ENCODE data around the gene MAPK8IP1.
A peak's percentile ranks its signal among the peaks of the same experiment; 100 is the strongest.
"Not testable (repeated sequence)": the region's sequence is repeated elsewhere in the genome, so short reads cannot be mapped to it uniquely, and the experiment has no call there.

MAPK8IP1 gene

GRCh38 chr11:45885274-45885920 lies at the start of gene MAPK8IP1:
Gene MAPK8IP1, plus strand, starts transcription at chr11:45885651. Its CDS starts 170 bp downstream, at chr11:45885821.
- Histone ChIP-seq H3K27me3 (ENCODE audit: control insufficient read depth, insufficient read depth, low read length) (peaks cover 26% of the 10 kb centered on the region), H3K9me3 (ENCODE audit: control insufficient read depth, insufficient read depth, low read depth, low read length) (no peaks in the 10 kb centered on the region), H3K4me3 (ENCODE audit: low read depth, low read length) (peak within 1 kb of the TSS; percentile 80), H3K4me1 (ENCODE audit: control insufficient read depth, insufficient read depth, low read length) (peaks cover 4% of the 10 kb centered on the region; the same call in 1 of the 2 replicates), H3K9ac (ENCODE audit: low read length) (peak within 1 kb of the TSS; percentile 50), H3K36me3 (ENCODE audit: control insufficient read depth, insufficient read depth, low read length) (peaks cover 8% of the 10 kb centered on the region), H3K27ac (ENCODE audit: low read depth, low read length) (no peak within 1 kb of the TSS)

- Histone ChIP-seq H3K27ac (ENCODE audit: low read depth, low read length) (no peak overlapping the region), H3K27me3 (ENCODE audit: control insufficient read depth, insufficient read depth, low read length) (no peaks in the 10 kb centered on the region), H3K36me3 (ENCODE audit: control insufficient read depth, insufficient read depth, low read length) (no peaks in the 10 kb centered on the region), H3K9me3 (ENCODE audit: control insufficient read depth, insufficient read depth, low read depth, low read length) (0 out of 2 replicates have a peak, but pooled peaks cover 5% of the 10 kb centered on the region), H3K4me1 (ENCODE audit: control insufficient read depth, insufficient read depth, low read length) (no peaks in the 10 kb centered on the region), H3K9ac (ENCODE audit: low read length) (no peak overlapping the region), H3K4me3 (ENCODE audit: low read depth, low read length) (no peak overlapping the region)
Observed at GRCh38 chr11:45839204-45839603, 46.2 kb upstream of the MAPK8IP1 start.

DNA sequence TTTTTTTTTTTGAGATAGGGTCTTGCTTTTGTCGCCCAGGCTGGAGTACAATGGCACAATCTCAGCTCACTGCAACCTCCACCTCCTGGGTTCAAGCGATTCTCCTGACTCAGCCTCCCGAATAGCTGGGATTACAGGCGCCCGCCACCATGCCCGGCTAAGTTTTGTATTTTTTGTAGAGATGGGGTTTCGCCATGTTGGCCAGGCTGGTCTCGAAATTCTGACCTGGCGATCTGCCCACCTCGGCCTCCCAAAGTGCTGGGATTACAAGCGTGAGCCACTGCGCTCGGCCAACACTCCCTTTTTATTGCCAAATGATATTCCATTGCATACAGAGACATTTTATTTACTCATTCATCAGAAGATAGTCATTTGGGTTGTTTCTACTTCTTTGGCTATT lies 45.2 kb upstream of the MAPK8IP1 start:
- H3K4me3 ChIP-seq (ENCODE audit: low read depth, low read length); H3K27me3 ChIP-seq (ENCODE audit: control insufficient read depth, insufficient read depth, low read length); H3K27ac ChIP-seq (ENCODE audit: low read depth, low read length); H3K9me3 ChIP-seq (ENCODE audit: control insufficient read depth, insufficient read depth, low read depth, low read length); H3K9ac ChIP-seq (ENCODE audit: low read length); H3K4me1 ChIP-seq (ENCODE audit: control insufficient read depth, insufficient read depth, low read length); H3K36me3 ChIP-seq (ENCODE audit: control insufficient read depth, insufficient read depth, low read length): not testable (repeated sequence)

DNA sequence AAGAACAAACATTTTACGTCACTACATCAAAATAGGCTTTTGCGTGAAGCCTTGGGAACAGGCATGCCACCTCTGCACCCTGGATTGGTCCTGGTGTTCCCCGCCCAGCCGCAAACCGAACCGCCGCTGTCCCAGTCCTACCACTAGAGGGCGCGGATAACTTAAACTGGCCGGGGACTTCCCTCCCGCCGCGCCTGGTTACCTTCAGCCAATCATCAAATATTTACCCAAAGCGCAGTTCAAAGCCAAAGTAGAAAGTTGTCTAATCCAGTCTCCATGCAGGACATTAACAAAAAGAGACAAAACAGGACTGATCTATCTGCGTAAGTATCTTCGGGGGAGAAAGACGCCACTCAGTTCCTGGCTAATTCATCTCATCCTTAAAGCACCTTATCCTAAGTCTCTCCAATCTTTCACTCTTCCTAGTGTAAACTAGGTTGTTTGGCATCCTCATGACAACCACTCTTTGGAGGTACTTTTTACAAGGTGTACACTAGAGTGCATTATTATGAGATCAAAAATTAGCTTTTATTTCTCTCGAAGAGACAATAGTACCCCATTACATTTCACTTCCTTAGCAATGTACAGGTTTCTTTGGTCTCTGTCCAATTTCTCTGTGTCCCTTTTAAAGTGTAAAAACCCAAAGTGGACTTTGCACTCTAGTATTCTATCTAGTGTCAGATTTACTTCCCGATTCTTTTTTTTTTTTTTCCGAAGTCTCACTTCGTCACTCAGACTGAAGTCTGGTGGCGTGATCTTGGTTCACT lies 42.1 kb upstream of the MAPK8IP1 start:
- peaks cover 3% of the 10 kb centered on the region for H3K4me1 ChIP-seq (ENCODE audit: control insufficient read depth, insufficient read depth, low read length)
- no peak overlapping the region for H3K27ac ChIP-seq (ENCODE audit: low read depth, low read length)
- H3K9me3 ChIP-seq (ENCODE audit: control insufficient read depth, insufficient read depth, low read depth, low read length): 0 out of 2 replicates have a peak, but pooled peaks cover 5% of the 10 kb centered on the region
- no peak overlapping the region for H3K9ac ChIP-seq (ENCODE audit: low read length)
- peaks cover 24% of the 10 kb centered on the region for H3K27me3 ChIP-seq (ENCODE audit: control insufficient read depth, insufficient read depth, low read length)
- H3K4me3 ChIP-seq (ENCODE audit: low read depth, low read length): peak overlapping the region; percentile 19; the same call in 1 of the 2 replicates
- H3K36me3 ChIP-seq (ENCODE audit: control insufficient read depth, insufficient read depth, low read length): no peaks in the 10 kb centered on the region

- Histone ChIP-seq H3K4me3 (ENCODE audit: low read depth, low read length) (no peak overlapping the region), H3K4me1 (ENCODE audit: control insufficient read depth, insufficient read depth, low read length) (peaks cover 7% of the 10 kb centered on the region), H3K9me3 (ENCODE audit: control insufficient read depth, insufficient read depth, low read depth, low read length) (0 out of 2 replicates have a peak, but pooled peaks cover 5% of the 10 kb centered on the region), H3K9ac (ENCODE audit: low read length) (no peak overlapping the region), H3K36me3 (ENCODE audit: control insufficient read depth, insufficient read depth, low read length) (no peaks in the 10 kb centered on the region), H3K27ac (ENCODE audit: low read depth, low read length) (no peak overlapping the region), H3K27me3 (ENCODE audit: control insufficient read depth, insufficient read depth, low read length) (peaks cover 27% of the 10 kb centered on the region)
Observed at GRCh38 chr11:45844822-45845578, 40.5 kb upstream of the MAPK8IP1 start.

DNA sequence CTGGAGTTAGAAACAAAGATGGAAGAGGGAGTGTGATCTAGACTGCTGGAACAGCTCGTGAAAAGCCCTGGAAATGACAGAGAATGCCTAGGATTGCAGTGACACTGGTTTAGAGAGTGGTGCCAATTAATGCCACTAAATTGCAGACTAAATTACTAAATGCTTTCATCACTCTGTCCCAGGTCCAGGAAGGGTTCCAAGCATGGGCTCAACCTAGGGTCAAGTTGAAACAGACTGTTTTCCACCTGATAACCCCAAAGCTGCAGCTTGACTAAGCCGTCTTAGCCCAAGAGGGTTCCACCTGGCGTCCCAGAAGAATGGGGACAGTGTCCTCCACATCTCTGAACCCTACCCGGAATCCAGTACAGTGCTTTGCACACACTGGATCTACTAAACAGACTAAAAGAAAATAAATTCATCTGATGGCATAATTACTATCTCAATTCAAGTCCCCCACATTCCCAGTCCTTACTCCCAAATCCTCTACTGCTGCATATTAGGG lies 39.2 kb upstream of the MAPK8IP1 start:
- H3K9me3 ChIP-seq (ENCODE audit: control insufficient read depth, insufficient read depth, low read depth, low read length): 0 out of 2 replicates have a peak, but pooled peaks cover 5% of the 10 kb centered on the region
- no peaks in the 10 kb centered on the region for H3K36me3 ChIP-seq (ENCODE audit: control insufficient read depth, insufficient read depth, low read length)
- peaks cover 27% of the 10 kb centered on the region for H3K27me3 ChIP-seq (ENCODE audit: control insufficient read depth, insufficient read depth, low read length)
- H3K4me1 ChIP-seq (ENCODE audit: control insufficient read depth, insufficient read depth, low read length): peaks cover 7% of the 10 kb centered on the region
- no peak overlapping the region for H3K9ac ChIP-seq (ENCODE audit: low read length)
- no peak overlapping the region for H3K27ac ChIP-seq (ENCODE audit: low read depth, low read length)
- H3K4me3 ChIP-seq (ENCODE audit: low read depth, low read length): no peak overlapping the region

- H3K27me3 ChIP-seq (ENCODE audit: control insufficient read depth, insufficient read depth, low read length): peaks cover 27% of the 10 kb centered on the region
- H3K27ac ChIP-seq (ENCODE audit: low read depth, low read length): no peak within 1 kb of the TSS
- H3K9ac ChIP-seq (ENCODE audit: low read length): peak within 1 kb of the TSS; percentile 81
- peak within 1 kb of the TSS; percentile 93 for H3K4me3 ChIP-seq (ENCODE audit: low read depth, low read length)
- H3K36me3 ChIP-seq (ENCODE audit: control insufficient read depth, insufficient read depth, low read length): no peaks in the 10 kb centered on the region
- H3K4me1 ChIP-seq (ENCODE audit: control insufficient read depth, insufficient read depth, low read length): peaks cover 12% of the 10 kb centered on the region
- H3K9me3 ChIP-seq (ENCODE audit: control insufficient read depth, insufficient read depth, low read depth, low read length): 0 out of 2 replicates have a peak, but pooled peaks cover under 1% of the 10 kb centered on the region
Observed at GRCh38 chr11:45846974-45847910, 38.2 kb upstream of the MAPK8IP1 start, which contains the start of gene CRY2. Gene CRY2, plus strand, starts transcription at chr11:45847475. Its CDS starts 16 bp downstream, at chr11:45847491.

DNA sequence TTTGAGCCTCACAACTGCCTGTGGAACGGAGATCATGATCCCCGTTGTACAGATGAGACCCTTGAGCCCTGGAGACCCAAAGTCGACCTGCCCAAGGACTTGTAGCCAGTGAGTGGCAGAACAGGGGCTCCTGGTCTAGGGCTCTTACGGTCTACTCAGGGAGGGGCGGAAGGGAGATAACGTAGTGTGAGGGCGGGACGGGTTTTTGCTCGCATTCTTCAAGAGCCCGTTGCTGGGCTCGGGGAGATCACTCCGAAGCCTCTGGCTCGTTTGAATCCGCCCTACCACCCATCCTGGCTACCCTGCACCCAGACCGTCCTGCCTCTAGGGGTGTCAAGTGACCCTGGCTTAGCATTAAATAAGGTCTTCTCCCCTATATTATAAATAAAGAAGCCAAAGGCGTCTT lies 37.5 kb upstream of the MAPK8IP1 start:
- Histone ChIP-seq H3K36me3 (ENCODE audit: control insufficient read depth, insufficient read depth, low read length) (no peaks in the 10 kb centered on the region), H3K4me3 (ENCODE audit: low read depth, low read length) (peak overlapping the region; percentile 93), H3K27me3 (ENCODE audit: control insufficient read depth, insufficient read depth, low read length) (peaks cover 27% of the 10 kb centered on the region), H3K4me1 (ENCODE audit: control insufficient read depth, insufficient read depth, low read length) (peaks cover 19% of the 10 kb centered on the region), H3K9ac (ENCODE audit: low read length) (peak overlapping the region; percentile 81), H3K9me3 (ENCODE audit: control insufficient read depth, insufficient read depth, low read depth, low read length) (no peaks in the 10 kb centered on the region), H3K27ac (ENCODE audit: low read depth, low read length) (no peak overlapping the region)

DNA sequence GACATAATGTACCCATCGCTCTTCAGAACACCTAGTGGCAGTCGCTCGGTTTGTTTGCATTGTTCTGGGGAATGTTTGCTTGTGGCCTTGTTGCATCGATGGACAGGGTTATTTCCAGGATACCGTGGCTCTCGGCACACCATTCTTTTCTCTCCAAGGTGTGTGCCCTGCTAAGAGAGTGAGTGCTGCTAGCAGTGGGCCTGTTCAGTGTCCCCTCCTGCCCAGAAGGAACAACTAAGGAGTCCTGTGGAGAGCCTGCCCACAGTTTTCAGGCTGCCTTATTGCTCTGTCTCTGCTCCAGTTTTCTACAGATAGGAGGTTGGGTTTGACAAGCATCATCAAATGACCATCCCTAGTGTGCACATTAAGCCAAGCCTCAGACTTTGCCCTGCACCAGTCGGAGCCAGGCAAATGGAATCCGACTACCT lies 36.8 kb upstream of the MAPK8IP1 start:
- Histone ChIP-seq H3K27ac (ENCODE audit: low read depth, low read length) (no peak overlapping the region), H3K4me1 (ENCODE audit: control insufficient read depth, insufficient read depth, low read length) (peaks cover 27% of the 10 kb centered on the region), H3K27me3 (ENCODE audit: control insufficient read depth, insufficient read depth, low read length) (peaks cover 27% of the 10 kb centered on the region), H3K4me3 (ENCODE audit: low read depth, low read length) (peak overlapping the region; percentile 93; the same call in 1 of the 2 replicates), H3K9me3 (ENCODE audit: control insufficient read depth, insufficient read depth, low read depth, low read length) (no peaks in the 10 kb centered on the region), H3K9ac (ENCODE audit: low read length) (no peak overlapping the region), H3K36me3 (ENCODE audit: control insufficient read depth, insufficient read depth, low read length) (no peaks in the 10 kb centered on the region)

- Histone ChIP-seq H3K9ac (ENCODE audit: low read length) (no peak overlapping the region), H3K4me1 (ENCODE audit: control insufficient read depth, insufficient read depth, low read length) (peaks cover 39% of the 10 kb centered on the region), H3K27ac (ENCODE audit: low read depth, low read length) (no peak overlapping the region), H3K4me3 (ENCODE audit: low read depth, low read length) (no peak overlapping the region), H3K9me3 (ENCODE audit: control insufficient read depth, insufficient read depth, low read depth, low read length) (no peaks in the 10 kb centered on the region), H3K36me3 (ENCODE audit: control insufficient read depth, insufficient read depth, low read length) (no peaks in the 10 kb centered on the region), H3K27me3 (ENCODE audit: control insufficient read depth, insufficient read depth, low read length) (peaks cover 20% of the 10 kb centered on the region)
Observed at GRCh38 chr11:45850446-45850845, 35.0 kb upstream of the MAPK8IP1 start.
